ENCODE data around the gene DAPK1.

The DAPK1 gene

DNA sequence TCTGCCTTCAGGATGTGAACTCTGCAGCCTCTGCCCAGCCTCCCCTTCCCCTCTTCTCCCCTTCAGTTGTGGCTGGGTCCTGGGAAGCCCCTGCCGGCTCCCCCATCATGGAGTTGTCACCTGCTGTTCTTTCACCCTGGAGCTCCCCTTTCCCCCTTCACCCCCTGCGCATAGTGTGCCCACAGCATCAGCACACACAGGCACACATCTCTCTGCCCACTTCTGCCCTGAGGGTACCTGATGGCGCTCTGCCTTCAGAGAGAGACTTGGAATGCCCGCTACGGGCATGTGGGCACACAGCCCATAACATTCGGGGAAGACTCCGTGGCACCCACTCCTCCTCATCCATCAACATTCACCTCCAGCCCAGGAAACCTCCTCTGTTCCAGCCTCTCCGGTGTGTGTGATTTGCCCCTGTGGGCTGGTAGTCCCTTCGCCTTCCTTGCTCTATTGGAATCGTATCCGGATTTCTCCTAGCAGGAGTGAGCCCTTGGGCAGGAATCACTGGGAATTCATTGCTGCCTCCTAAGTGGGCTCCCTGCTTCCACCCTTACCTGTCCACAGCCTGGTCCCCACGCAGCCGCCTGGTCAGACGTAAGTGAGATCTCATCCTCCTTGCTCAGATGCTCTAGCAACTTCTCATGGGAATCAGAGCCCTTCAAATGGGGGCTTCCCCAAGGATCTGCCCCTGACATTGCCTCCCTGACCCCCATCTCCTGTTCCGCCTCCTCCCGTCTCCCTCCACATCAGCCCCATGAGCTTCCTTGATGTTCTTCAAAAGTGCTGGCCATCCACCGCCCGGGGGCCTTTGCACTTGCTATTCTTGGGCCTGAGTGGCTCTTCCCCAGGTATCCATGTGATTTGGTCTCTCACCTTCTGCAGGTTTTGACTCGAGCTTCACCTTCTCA is 166.7 kb downstream of the DAPK1 start:
- no peak overlapping the region for H3K4me3 ChIP-seq (replicated peaks in 1 of 2; ENCODE audit: low read depth in 2 of 2, low read length in 2 of 2)
- no peak for DNase-seq (ENCODE audit: low read depth in 2 of 2)
- TF ChIP-seq, protein P1, sequence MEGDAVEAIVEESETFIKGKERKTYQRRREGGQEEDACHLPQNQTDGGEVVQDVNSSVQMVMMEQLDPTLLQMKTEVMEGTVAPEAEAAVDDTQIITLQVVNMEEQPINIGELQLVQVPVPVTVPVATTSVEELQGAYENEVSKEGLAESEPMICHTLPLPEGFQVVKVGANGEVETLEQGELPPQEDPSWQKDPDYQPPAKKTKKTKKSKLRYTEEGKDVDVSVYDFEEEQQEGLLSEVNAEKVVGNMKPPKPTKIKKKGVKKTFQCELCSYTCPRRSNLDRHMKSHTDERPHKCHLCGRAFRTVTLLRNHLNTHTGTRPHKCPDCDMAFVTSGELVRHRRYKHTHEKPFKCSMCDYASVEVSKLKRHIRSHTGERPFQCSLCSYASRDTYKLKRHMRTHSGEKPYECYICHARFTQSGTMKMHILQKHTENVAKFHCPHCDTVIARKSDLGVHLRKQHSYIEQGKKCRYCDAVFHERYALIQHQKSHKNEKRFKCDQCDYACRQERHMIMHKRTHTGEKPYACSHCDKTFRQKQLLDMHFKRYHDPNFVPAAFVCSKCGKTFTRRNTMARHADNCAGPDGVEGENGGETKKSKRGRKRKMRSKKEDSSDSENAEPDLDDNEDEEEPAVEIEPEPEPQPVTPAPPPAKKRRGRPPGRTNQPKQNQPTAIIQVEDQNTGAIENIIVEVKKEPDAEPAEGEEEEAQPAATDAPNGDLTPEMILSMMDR (IDR thresholded peaks at IDR 0.05; ENCODE audit: low read depth, low read length) = no peak

DNA sequence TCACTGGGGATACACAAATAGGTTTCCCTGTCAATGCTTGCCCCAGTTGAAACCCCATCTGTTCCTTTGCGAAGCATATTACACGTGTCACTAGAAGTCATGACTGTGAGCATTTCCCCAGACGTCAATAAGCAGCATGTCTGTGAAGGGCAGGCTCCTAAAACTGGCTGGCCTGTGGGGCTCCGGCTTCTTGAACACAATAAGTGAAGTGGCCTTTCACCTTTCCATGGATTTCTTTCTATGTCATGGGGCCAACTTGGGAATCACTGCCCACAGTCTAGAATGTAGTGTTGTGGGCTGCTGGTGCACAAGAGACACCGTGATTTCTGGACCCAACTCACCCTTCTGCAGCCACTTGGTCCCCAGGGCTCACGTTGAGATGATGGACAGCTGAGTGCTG is 167.8 kb downstream of the DAPK1 start:
- TF ChIP-seq, protein P1 (IDR thresholded peaks at IDR 0.05; ENCODE audit: low read depth, low read length) = no peak
- no peak overlapping the region for H3K4me3 ChIP-seq (replicated peaks in 1 of 2; ENCODE audit: low read depth in 2 of 2, low read length in 2 of 2)
- no peak for DNase-seq (ENCODE audit: low read depth in 2 of 2)

DNA sequence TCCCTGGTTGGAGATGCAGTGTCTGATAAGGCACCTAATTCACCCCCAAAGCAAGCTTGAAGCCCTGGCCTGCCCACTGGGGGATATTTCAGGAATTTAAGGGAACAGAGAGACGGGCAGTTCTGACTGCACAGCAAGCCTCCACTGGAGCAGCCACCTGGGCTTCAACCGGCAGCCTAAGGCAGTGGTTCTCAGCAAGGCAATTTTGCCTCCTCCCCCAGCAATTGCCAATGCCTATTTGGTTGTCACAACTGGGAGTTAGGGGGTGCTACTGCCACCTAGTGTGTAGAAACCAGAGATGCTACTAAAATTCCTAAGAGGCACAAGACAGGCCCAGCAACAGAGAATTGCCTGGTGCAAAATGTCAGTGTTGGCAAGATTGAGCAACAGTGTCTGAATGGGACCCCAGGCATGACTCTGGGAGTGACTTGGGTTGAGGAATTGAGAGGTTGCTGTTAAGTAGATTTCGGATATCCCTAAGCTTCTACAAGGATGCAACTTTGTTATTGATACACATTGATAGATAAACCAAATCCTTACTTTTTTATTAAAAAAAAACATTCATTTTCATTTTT is 169.6 kb downstream of the DAPK1 start:
- peak; percentile 24 to 40 for DNase-seq (ENCODE audit: low read depth in 2 of 2)
- no peak overlapping the region for H3K4me3 ChIP-seq (replicated peaks in 1 of 2; ENCODE audit: low read depth in 2 of 2, low read length in 2 of 2)
- TF ChIP-seq, protein P1 (IDR thresholded peaks at IDR 0.05; ENCODE audit: low read depth, low read length) = peak; percentile 32

DNA sequence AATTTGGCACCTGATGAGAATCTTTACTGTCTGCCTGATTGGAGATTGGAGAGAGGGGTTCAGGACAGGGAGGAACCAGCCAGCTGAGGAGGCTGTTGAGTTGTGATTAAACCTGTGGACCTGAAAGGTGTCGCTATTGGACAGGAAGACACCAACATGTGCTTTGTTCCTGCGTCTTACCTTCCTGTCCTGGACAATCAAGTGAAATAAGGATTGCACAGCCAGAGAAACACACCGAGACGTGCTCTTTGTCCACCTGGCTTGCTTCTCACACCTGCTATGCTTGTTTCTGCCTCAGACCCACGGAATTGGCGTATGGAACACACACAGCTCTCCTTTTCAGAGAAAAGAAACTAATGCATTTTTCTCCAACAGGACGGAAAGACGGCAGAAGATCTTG is 170.6 kb downstream of the DAPK1 start:
- H3K4me3 ChIP-seq (replicated peaks in 1 of 2; ENCODE audit: low read depth in 2 of 2, low read length in 2 of 2) = no peak overlapping the region
- TF ChIP-seq, protein P1 (IDR thresholded peaks at IDR 0.05; ENCODE audit: low read depth, low read length) = no peak
- no peak for DNase-seq (ENCODE audit: low read depth in 2 of 2)

DNA sequence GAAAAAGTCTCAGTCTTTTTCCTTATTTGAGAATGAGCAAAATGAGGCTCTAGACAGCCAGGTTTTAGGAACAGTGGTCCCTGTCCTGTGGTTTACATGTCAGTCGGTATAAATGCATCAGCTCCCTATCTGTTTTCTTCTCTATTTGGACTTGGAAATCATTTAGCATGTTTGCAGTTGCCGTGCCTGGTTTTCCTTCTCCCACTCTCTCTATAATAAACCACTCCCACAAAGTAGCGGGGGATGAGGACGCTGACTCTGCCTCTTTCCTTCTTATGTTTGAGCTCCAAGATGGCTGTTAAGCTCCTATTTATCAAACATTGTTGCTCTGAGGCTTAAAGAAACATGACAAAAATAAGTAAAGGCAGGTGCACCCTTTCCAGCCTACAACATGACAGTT is 171.1 kb downstream of the DAPK1 start:
- TF ChIP-seq, protein P1 (IDR thresholded peaks at IDR 0.05; ENCODE audit: low read depth, low read length) = no peak
- DNase-seq (ENCODE audit: low read depth in 2 of 2) = no peak
- H3K4me3 ChIP-seq (replicated peaks in 1 of 2; ENCODE audit: low read depth in 2 of 2, low read length in 2 of 2) = no peak overlapping the region

DNA sequence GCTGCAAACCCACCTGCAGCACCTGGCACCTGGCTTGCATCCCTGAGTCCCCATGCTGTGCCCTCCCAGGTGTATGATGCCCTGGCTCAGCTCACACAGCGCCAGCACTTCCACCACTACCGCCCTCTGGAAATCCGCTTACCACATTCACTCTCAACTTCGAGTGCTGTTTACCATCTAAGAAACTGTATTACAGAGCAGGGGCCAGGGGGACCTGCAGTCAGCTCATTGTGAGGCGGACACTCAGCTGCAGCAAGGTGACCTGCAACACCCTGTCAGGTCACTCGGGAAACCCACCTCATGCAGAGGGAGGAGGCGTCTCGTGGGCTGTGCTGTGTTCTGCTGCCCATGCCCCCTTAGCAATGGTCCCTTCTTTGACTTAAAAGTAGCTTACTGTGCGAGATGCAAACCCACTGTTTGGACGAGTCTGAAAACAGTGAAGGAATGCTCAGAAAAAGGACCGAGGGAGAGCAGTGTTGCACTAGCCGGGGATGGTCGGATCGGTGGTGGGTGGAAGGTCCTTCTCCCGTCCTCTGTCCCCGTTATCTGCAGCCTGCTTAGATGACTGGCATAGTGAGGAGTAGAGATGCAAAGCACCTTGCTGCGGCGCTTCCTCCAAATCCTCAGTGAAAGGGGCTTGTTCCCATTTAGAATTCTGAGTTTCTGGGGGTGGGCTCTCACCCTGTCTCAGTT is 173.1 kb downstream of the DAPK1 start:
- no peak for DNase-seq (ENCODE audit: low read depth in 2 of 2)
- TF ChIP-seq, protein P1 (IDR thresholded peaks at IDR 0.05; ENCODE audit: low read depth, low read length) = no peak
- no peak overlapping the region for H3K4me3 ChIP-seq (replicated peaks in 1 of 2; ENCODE audit: low read depth in 2 of 2, low read length in 2 of 2)
